Mesenchymal stem cell (in vitro differentiated cells and primary cell): ENCODE data around the gene ADAM8.

Experiments
- DNase-seq: peaks from one replicate; pipeline ENCODE4 v3.0.0-alpha.2; 2013
- H2AFZ ChIP-seq: one replicate; pipeline ENCODE4 v1.6.1; 2013; ENCODE audit warnings: low read depth, mild to moderate bottlenecking, control low read depth, inconsistent platforms, low read length, moderate library complexity
- H2AK5ac ChIP-seq: 2 replicates; pipeline ENCODE4 v1.6.1; 2013; ENCODE audit warnings: low read length, moderate library complexity, mild to moderate bottlenecking, inconsistent platforms; ENCODE audit not compliant: severe bottlenecking
- H2BK120ac ChIP-seq: one replicate; pipeline ENCODE4 v1.6.1; 2013; ENCODE audit warnings: low read depth, mild to moderate bottlenecking, inconsistent platforms, low read length, moderate library complexity
- H2BK12ac ChIP-seq, 2 experiments: one replicate each; pipeline ENCODE4 v1.6.1; 2013; ENCODE audit warnings: inconsistent platforms in 2 of 2, low read length in 2 of 2, mild to moderate bottlenecking in 2 of 2, moderate library complexity in 2 of 2, control low read depth in 1 of 2
- H2BK15ac ChIP-seq: one replicate; pipeline ENCODE4 v1.6.1; 2013; ENCODE audit warnings: mild to moderate bottlenecking, low read depth, inconsistent platforms; ENCODE audit not compliant: poor library complexity, severe bottlenecking
- H2BK5ac ChIP-seq: 2 replicates; pipeline ENCODE4 v1.6.1; 2013; ENCODE audit warnings: low read depth, mild to moderate bottlenecking, low read length, control low read depth, inconsistent platforms; ENCODE audit not compliant: poor library complexity, severe bottlenecking
- H3K14ac ChIP-seq, 2 experiments: one replicate each; pipeline ENCODE4 v1.6.1; 2013; ENCODE audit warnings: inconsistent platforms in 2 of 2, low read length in 2 of 2, control low read depth in 1 of 2, mild to moderate bottlenecking in 1 of 2, moderate library complexity in 1 of 2
- H3K18ac ChIP-seq, 2 experiments: one replicate each; pipeline ENCODE4 v1.6.1; 2013; ENCODE audit warnings: inconsistent platforms in 2 of 2, low read length in 2 of 2, control low read depth in 1 of 2, low read depth in 1 of 2, mild to moderate bottlenecking in 1 of 2
- H3K23ac ChIP-seq, 2 experiments: one replicate each; pipeline ENCODE4 v1.6.1; 2013; ENCODE audit warnings: inconsistent platforms in 2 of 2, low read length in 2 of 2, mild to moderate bottlenecking in 2 of 2, moderate library complexity in 2 of 2, control low read depth in 1 of 2
- H3K27ac ChIP-seq: 2 replicates; pipeline ENCODE4 v1.5.1; 2013; ENCODE audit warnings: mild to moderate bottlenecking, moderate library complexity, low read length, control low read depth, inconsistent platforms; ENCODE audit not compliant: poor library complexity, severe bottlenecking
- H3K27me3 ChIP-seq, 2 experiments: 2 replicates each; pipeline versions ENCODE4 v1.6.1 to v1.7.0; 2013; ENCODE audit warnings: low read length in 2 of 2, mild to moderate bottlenecking in 2 of 2, moderate library complexity in 2 of 2, control low read depth in 1 of 2, inconsistent platforms in 1 of 2; ENCODE audit not compliant: control insufficient read depth in 1 of 2, insufficient read depth in 1 of 2
- H3K36me3 ChIP-seq, 2 experiments: 2 replicates each; pipeline versions ENCODE4 v1.6.1 to v1.7.0; 2013; ENCODE audit warnings: low read length in 2 of 2, control low read depth in 1 of 2, inconsistent platforms in 1 of 2, low read depth in 1 of 2, mild to moderate bottlenecking in 1 of 2; ENCODE audit not compliant: insufficient read depth in 2 of 2, control insufficient read depth in 1 of 2
- H3K4ac ChIP-seq, 2 experiments: one replicate each; pipeline ENCODE4 v1.6.1; 2013; ENCODE audit warnings: inconsistent platforms in 2 of 2, low read length in 2 of 2, mild to moderate bottlenecking in 2 of 2, moderate library complexity in 2 of 2, control low read depth in 1 of 2, low read depth in 1 of 2
- H3K4me1 ChIP-seq: 2 replicates; pipeline ENCODE4 v1.6.1; 2013; ENCODE audit warnings: low read depth, low read length, control low read depth; ENCODE audit not compliant: control insufficient read depth, insufficient read depth
- H3K4me2 ChIP-seq: 2 replicates; pipeline ENCODE4 v1.6.1; 2013; ENCODE audit warnings: low read length, mild to moderate bottlenecking, inconsistent platforms; ENCODE audit not compliant: poor library complexity, severe bottlenecking
- H3K4me3 ChIP-seq, 2 experiments: 2 replicates each; pipeline versions ENCODE4 v1.5.1 to v1.7.0; 2013; ENCODE audit warnings: low read length in 2 of 2, mild to moderate bottlenecking in 2 of 2, control low read depth in 1 of 2, low read depth in 1 of 2; ENCODE audit not compliant: insufficient read depth in 1 of 2
- H3K79me1 ChIP-seq: replicated peaks from 2 replicates; pipeline ENCODE4 v1.6.1; 2013; ENCODE audit warnings: mild to moderate bottlenecking, control low read depth, low read length, inconsistent platforms; ENCODE audit not compliant: poor library complexity, severe bottlenecking
- H3K9ac ChIP-seq: 2 replicates; pipeline ENCODE4 v1.7.0; 2013; ENCODE audit warnings: mild to moderate bottlenecking, low read length, moderate library complexity
- H3K9me3 ChIP-seq: 2 replicates; pipeline ENCODE4 v1.7.0; 2013; ENCODE audit warnings: mild to moderate bottlenecking, low read length; ENCODE audit not compliant: control insufficient read depth
- H4K8ac ChIP-seq: one replicate; pipeline ENCODE4 v1.6.1; 2013; ENCODE audit warnings: inconsistent platforms, mild to moderate bottlenecking, low read length, moderate library complexity
- H4K91ac ChIP-seq: one replicate; pipeline ENCODE4 v1.6.1; 2013; ENCODE audit warnings: mild to moderate bottlenecking, low read length, inconsistent platforms
- WGBS: methylation state at CpG from one replicate; pipeline ENCODE4 v1.1.7; 2013; ENCODE audit warnings: mixed read lengths; 5-methylcytosine and 5-hydroxymethylcytosine counted together

ADAM8 gene

DNA sequence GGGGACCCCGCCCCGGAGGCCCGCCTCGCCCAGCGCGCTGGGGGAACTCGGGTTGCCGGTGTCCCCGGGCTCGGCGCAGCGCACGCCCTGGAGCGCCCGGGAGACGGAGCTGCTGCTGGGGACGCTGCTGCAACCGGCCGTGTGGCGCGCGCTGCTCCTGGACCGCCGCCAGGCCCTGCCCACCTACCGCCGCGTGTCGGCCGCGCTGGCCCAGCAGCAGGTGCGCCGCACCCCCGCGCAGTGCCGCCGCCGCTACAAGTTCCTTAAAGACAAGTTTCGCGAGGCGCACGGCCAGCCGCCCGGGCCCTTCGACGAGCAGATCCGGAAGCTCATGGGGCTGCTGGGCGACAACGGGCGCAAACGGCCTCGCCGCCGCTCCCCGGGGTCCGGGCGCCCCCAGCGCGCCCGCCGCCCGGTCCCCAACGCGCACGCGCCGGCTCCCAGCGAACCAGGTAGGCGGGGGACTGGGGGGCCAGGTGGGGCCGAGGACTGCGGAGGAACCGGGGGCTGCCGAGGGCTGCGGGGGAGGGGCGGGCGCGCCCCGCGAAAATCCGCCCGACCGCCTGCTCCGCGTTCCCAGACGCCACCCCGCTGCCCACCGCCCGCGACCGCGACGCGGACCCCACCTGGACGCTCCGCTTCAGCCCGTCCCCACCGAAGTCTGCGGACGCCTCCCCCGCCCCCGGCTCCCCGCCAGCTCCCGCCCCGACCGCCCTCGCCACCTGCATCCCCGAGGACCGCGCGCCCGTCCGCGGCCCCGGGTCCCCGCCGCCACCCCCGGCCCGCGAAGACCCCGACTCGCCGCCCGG is 46.1 kb downstream of the ADAM8 start:
- no peak overlapping the region for H2AFZ ChIP-seq
- H3K18ac ChIP-seq, result no peak overlapping the region
- H3K4me1 ChIP-seq, result peaks cover 12% of the 10 kb centered on the region
- no peak overlapping the region for H2AK5ac ChIP-seq
- no peak overlapping the region for H3K9ac ChIP-seq
- no peak overlapping the region for H4K91ac ChIP-seq
- no peak for DNase-seq
- H2BK12ac ChIP-seq, result no peak overlapping the region
- H3K27me3 ChIP-seq, result peaks cover 56 to 70% of the 10 kb centered on the region in 2 experiments
- no peak overlapping the region for H2BK120ac ChIP-seq
- H3K36me3 ChIP-seq, result no peaks in the 10 kb centered on the region
- no peak overlapping the region for H4K8ac ChIP-seq
- no peak overlapping the region for H2BK5ac ChIP-seq
- H3K4me2 ChIP-seq, result no peak overlapping the region
- no peak overlapping the region for H3K4me3 ChIP-seq
- no peak overlapping the region for H3K23ac ChIP-seq
- no peak overlapping the region for H3K14ac ChIP-seq
- 16% methylated on average over 97 of the region's 122 CpGs for WGBS
- H3K9me3 ChIP-seq, result no peaks in the 10 kb centered on the region
- no peak overlapping the region for H3K27ac ChIP-seq
- H3K79me1 ChIP-seq, result no peaks in the 10 kb centered on the region
- no peak overlapping the region for H3K4ac ChIP-seq
- no peak overlapping the region for H2BK15ac ChIP-seq

DNA sequence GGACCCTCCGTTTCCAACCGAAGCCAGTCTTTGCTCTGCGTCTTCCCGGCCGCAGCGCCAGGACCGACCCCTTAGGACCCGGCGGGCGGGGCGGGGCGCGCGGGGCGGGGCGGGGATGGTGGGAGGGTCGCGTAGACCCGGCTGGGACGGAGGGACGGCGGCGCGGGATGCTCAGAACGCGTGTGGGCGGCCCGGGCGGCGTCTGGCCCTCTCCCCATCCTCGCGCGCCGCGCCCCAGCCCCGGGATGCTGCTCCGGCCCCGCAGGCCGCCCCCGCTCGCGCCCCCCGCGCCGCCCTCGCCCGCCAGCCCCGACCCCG is 46.7 kb downstream of the ADAM8 start, which contains the start of gene UTF1:
Gene UTF1 (plus strand): TSS at position 174 of the 318 bp plus-strand sequence. CDS start 72 bp downstream, at position 246.
- Histone ChIP-seq H2BK15ac (no peak within 1 kb of the TSS), H4K8ac (no peak within 1 kb of the TSS), H3K4me2 (no peak within 1 kb of the TSS), H3K23ac (no peak within 1 kb of the TSS), H3K9ac (no peak within 1 kb of the TSS), H3K36me3 (no peaks in the 10 kb centered on the region), H3K27ac (no peak within 1 kb of the TSS), H2AFZ (no peak within 1 kb of the TSS), H3K18ac (no peak within 1 kb of the TSS), H3K79me1 (no peaks in the 10 kb centered on the region), H2BK12ac (no peak within 1 kb of the TSS), H2AK5ac (no peak within 1 kb of the TSS), H2BK120ac (no peak within 1 kb of the TSS), H2BK5ac (no peak within 1 kb of the TSS), H3K27me3 (peaks cover 53 to 70% of the 10 kb centered on the region in 2 experiments), H3K4me3 (no peak within 1 kb of the TSS), H3K4me1 (peaks cover 11% of the 10 kb centered on the region), H3K14ac (no peak within 1 kb of the TSS), H3K9me3 (no peaks in the 10 kb centered on the region), H3K4ac (no peak within 1 kb of the TSS), H4K91ac (no peak within 1 kb of the TSS)
- WGBS, result no CpG with 5 or more reads among the region's 49 CpGs
- DNase-seq, result no peak

DNA sequence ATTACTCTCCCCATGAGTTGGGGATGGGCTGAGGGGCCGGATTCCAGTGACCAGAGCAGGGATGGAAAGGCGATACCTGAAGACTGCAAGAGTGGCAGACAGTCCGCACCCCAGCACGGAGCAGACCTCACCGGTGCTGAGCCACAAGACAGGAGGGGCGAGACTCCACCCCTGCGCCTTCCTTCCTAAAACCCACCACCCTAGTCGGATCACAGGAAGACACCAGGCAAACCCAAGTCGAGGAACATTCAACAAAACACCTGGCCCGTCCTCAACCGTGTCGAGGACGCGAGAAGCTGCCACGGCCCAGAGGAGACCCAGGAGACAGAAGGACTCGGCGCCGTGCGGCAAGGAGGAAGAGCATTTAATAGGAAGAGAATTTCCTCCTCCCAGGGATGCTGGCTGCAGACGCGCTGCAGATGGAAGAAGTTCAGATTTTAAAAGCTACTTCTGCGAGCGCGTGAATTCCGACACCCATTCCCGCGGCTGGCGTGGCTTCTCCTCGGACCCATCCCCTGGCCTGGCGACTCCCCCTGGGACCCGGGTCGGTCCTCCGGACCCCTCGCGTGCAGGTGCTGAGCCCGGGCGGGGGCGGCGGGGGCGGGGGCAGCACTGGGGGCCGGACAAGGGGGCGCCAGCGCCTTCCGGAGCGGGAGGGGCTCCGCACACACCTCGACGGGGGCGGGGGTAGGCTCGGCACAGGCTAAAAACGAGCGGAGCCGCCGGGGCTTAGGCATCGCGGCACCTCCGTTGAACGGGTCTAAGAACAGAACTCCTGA is 47.2 kb downstream of the ADAM8 start:
- no peaks in the 10 kb centered on the region for H3K9me3 ChIP-seq
- no peak overlapping the region for H3K27ac ChIP-seq
- H2BK120ac ChIP-seq, result no peak overlapping the region
- no peak overlapping the region for H3K4me2 ChIP-seq
- no peak overlapping the region for H3K18ac ChIP-seq
- H3K14ac ChIP-seq, result no peak overlapping the region
- H4K91ac ChIP-seq, result no peak overlapping the region
- H3K4ac ChIP-seq, result no peak overlapping the region
- H2BK15ac ChIP-seq, result no peak overlapping the region
- no peak overlapping the region for H3K23ac ChIP-seq
- no peaks in the 10 kb centered on the region for H3K36me3 ChIP-seq
- H2AK5ac ChIP-seq, result no peak overlapping the region
- H3K4me3 ChIP-seq, result no peak overlapping the region
- H2AFZ ChIP-seq, result no peak overlapping the region
- DNase-seq, result no peak
- H3K27me3 ChIP-seq, result peaks cover 53 to 75% of the 10 kb centered on the region in 2 experiments
- H3K9ac ChIP-seq, result no peak overlapping the region
- WGBS, result 16% methylated on average over 47 of the region's 58 CpGs
- H3K79me1 ChIP-seq, result no peaks in the 10 kb centered on the region
- no peak overlapping the region for H2BK5ac ChIP-seq
- H3K4me1 ChIP-seq, result peaks cover 11% of the 10 kb centered on the region
- H2BK12ac ChIP-seq, result no peak overlapping the region
- no peak overlapping the region for H4K8ac ChIP-seq

DNA sequence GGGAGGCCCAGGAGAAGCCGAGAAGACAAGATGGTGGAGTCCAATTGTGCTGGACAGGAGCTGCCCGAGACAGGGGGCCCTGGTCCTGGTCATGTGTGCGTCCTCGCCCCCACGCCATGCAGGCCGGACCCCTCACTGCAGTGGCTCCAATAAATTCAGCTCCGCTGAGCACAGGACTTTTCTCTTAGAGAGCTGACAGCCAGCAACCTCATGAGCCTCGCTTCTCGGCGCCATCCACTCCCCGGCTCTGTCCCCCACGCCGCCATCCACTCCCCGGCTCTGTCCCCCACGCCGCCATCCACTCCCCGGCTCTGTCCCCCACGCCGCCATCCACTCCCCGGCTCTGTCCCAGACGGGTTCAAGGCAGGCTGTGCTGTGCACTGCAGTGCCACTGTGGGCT is 49.4 kb downstream of the ADAM8 start:
- no peak overlapping the region for H3K14ac ChIP-seq
- no peak overlapping the region for H3K18ac ChIP-seq
- no peak for DNase-seq
- H3K27ac ChIP-seq, result no peak overlapping the region
- H2BK15ac ChIP-seq, result no peak overlapping the region
- H2BK12ac ChIP-seq, result no peak overlapping the region
- H3K9ac ChIP-seq, result no peak overlapping the region
- no peak overlapping the region for H2AK5ac ChIP-seq
- H4K8ac ChIP-seq, result no peak overlapping the region
- H2BK5ac ChIP-seq, result no peak overlapping the region
- H3K4me2 ChIP-seq, result no peak overlapping the region
- no peak overlapping the region for H2BK120ac ChIP-seq
- no peak overlapping the region for H3K4me3 ChIP-seq
- H3K79me1 ChIP-seq, result no peaks in the 10 kb centered on the region
- H3K9me3 ChIP-seq, result no peaks in the 10 kb centered on the region
- peaks cover 11% of the 10 kb centered on the region for H3K4me1 ChIP-seq
- H3K36me3 ChIP-seq, result no peaks in the 10 kb centered on the region
- H3K27me3 ChIP-seq, result peaks cover 32 to 60% of the 10 kb centered on the region in 2 experiments
- H4K91ac ChIP-seq, result no peak overlapping the region
- no peak overlapping the region for H3K23ac ChIP-seq
- no peak overlapping the region for H2AFZ ChIP-seq
- 85% methylated on average over 21 of the region's 21 CpGs for WGBS
- H3K4ac ChIP-seq, result no peak overlapping the region
